NAMALWA (cell line): ENCODE measurements around the gene DNASE1L2.
"Not testable (repeated sequence)": the region's sequence is repeated elsewhere in the genome, so short reads cannot be mapped to it uniquely, and the experiment has no call there.

ENCODE experiments used
- DNase-seq: peaks from one replicate; pipeline ENCODE4 v3.0.0-alpha.2; 2015; ENCODE audit warnings: low spot score

DNASE1L2 gene

GRCh38 chr16:2236337-2237101, at the start of gene DNASE1L2:
TSS of gene DNASE1L2 (plus strand) at chr16:2236444. CDS start at chr16:2236817, 373 bp downstream.
- DNase-seq, result no peak

- no peak for DNase-seq
These were observed 49.7 kb upstream of the DNASE1L2 start for GRCh38 chr16:2186505-2186904.

- DNase-seq, result no peak
These were observed 49.0 kb upstream of the DNASE1L2 start for GRCh38 chr16:2187212-2187611.

GRCh38 chr16:2188395-2188794, 47.8 kb upstream of the DNASE1L2 start:
- no peak for DNase-seq

GRCh38 chr16:2189252-2189893, 46.9 kb upstream of the DNASE1L2 start:
- DNase-seq, result no peak

GRCh38 chr16:2190002-2190658, 46.1 kb upstream of the DNASE1L2 start:
- DNase-seq, result no peak

- DNase-seq, result peak; percentile 55
These were observed 45.4 kb upstream of the DNASE1L2 start for GRCh38 chr16:2190659-2191445.

GRCh38 chr16:2191446-2191706, 44.9 kb upstream of the DNASE1L2 start:
- DNase-seq, result no peak

GRCh38 chr16:2194166-2194834, 41.9 kb upstream of the DNASE1L2 start:
- DNase-seq, result peak; percentile 47

GRCh38 chr16:2194852-2195321, 41.4 kb upstream of the DNASE1L2 start:
- DNase-seq, result peak; percentile 65

- DNase-seq, result no peak
These were observed 40.7 kb upstream of the DNASE1L2 start for GRCh38 chr16:2195322-2196161.

GRCh38 chr16:2196162-2196980, 39.9 kb upstream of the DNASE1L2 start, which contains the start of gene CASKIN1:
TSS of gene CASKIN1 (minus strand) at chr16:2196605. CDS start at chr16:2196432, 173 bp downstream.
- no peak for DNase-seq

- DNase-seq, result no peak
These were observed 39.2 kb upstream of the DNASE1L2 start for GRCh38 chr16:2196981-2197511.

- no peak for DNase-seq
These were observed 38.5 kb upstream of the DNASE1L2 start for GRCh38 chr16:2197765-2198164.

GRCh38 chr16:2198283-2198682, 38.0 kb upstream of the DNASE1L2 start:
- no peak for DNase-seq

GRCh38 chr16:2199095-2199494, 37.1 kb upstream of the DNASE1L2 start:
- no peak for DNase-seq

GRCh38 chr16:2199621-2200139, 36.6 kb upstream of the DNASE1L2 start:
- DNase-seq, result no peak

GRCh38 chr16:2200313-2200712, 35.9 kb upstream of the DNASE1L2 start:
- DNase-seq, result no peak

GRCh38 chr16:2203119-2203688, 33.0 kb upstream of the DNASE1L2 start:
- DNase-seq, result not testable (repeated sequence)
